Measurements from ENCODE around the gene TTBK1.

DNA sequence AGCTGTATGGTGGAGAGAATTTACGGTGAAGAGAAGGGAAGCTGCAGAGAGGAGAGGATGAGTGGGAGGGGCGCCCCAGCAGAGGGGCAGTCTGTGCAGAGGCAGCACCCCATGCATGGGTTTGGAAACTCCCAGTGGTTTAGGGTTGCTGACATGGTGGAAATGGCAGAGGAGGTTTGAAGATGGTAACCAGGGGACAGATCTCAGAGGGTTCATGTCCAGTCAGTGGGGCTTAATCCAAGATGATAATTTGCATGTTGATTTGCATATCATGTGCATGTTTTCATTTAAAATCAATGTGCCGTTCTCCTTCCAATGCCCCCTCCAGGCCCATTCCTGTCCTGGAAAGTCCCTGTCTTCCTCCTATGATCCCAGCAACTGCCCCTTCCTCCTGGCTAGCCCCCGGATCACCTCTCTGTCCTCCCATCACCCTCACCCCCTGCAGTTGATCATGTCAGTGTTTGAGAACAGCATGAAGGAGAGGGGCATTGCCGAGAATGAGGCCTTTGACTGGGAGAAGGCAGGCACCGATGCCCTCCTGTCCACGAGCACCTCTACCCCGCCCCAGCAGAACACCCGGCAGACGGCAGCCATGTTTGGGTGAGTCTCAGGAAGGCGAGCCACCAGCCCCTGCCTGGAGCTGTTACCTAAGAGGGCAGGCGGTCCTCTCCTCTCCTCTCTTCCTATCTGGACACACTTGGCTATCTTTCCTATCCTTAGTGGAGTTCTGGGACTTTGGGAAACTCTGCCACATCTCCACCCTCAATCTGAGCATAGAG lies 14.3 kb downstream of the TTBK1 start:
- TF ChIP-seq RCOR1 (IDR thresholded peaks at IDR 0.05; ENCODE audit: low read length) (no peak), YY1 (IDR thresholded peaks at IDR 0.05; ENCODE audit: low read depth) (no peak), JUND (IDR thresholded peaks at IDR 0.05) (no peak), NRF1 (IDR thresholded peaks at IDR 0.05; ENCODE audit: low read depth, low read length) (no peak), TCF12 (IDR thresholded peaks at IDR 0.05) (no peak), TAF1 (IDR thresholded peaks at IDR 0.05; ENCODE audit: borderline replicate concordance, low read depth, low read length) (no peak), RXRA (IDR thresholded peaks at IDR 0.05; ENCODE audit: borderline replicate concordance, low read depth) (no peak), EP300 (IDR thresholded peaks at IDR 0.05; ENCODE audit: borderline replicate concordance in 1 of 2, low read depth in 1 of 2, low read length in 1 of 2) (no peak), EZH2phosphoT487 (IDR thresholded peaks at IDR 0.05; ENCODE audit: borderline replicate concordance, low read depth) (no peak), MAX (IDR thresholded peaks at IDR 0.05; ENCODE audit: low read depth) (no peak), GABPA (IDR thresholded peaks at IDR 0.05; ENCODE audit: low read depth) (no peak), POLR2AphosphoS5 (IDR thresholded peaks at IDR 0.05; ENCODE audit: low read depth, low read length) (no peak)
- TF ChIP-seq, protein P1, sequence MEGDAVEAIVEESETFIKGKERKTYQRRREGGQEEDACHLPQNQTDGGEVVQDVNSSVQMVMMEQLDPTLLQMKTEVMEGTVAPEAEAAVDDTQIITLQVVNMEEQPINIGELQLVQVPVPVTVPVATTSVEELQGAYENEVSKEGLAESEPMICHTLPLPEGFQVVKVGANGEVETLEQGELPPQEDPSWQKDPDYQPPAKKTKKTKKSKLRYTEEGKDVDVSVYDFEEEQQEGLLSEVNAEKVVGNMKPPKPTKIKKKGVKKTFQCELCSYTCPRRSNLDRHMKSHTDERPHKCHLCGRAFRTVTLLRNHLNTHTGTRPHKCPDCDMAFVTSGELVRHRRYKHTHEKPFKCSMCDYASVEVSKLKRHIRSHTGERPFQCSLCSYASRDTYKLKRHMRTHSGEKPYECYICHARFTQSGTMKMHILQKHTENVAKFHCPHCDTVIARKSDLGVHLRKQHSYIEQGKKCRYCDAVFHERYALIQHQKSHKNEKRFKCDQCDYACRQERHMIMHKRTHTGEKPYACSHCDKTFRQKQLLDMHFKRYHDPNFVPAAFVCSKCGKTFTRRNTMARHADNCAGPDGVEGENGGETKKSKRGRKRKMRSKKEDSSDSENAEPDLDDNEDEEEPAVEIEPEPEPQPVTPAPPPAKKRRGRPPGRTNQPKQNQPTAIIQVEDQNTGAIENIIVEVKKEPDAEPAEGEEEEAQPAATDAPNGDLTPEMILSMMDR (IDR thresholded peaks at IDR 0.05): no peak
